ENCODE data around the gene CLMN. TPM values are rescaled to one million over a fixed set of nuclear protein-coding genes. Genes with fewer than 3 reads are reported as not detected.

CLMN gene
- polyA plus RNA-seq, 2 donors, result 1.6 to 2.3 TPM

GRCh38 chr14:95260537-95261361, 59.0 kb downstream of the CLMN start:
- Histone ChIP-seq H3K4me1 (ENCODE audit: control insufficient read depth in 2 of 2, insufficient read depth in 2 of 2, low read length in 1 of 2) (peaks cover under 1 to 15% of the 10 kb centered on the region in 2 donors), H3K27me3 (ENCODE audit: control insufficient read depth in 1 of 2, insufficient read depth in 2 of 2, low read length in 2 of 2) (no peaks in the 10 kb centered on the region), H3K27ac (ENCODE audit: low read depth in 2 of 2, low read length in 1 of 2) (no peak overlapping the region), H3K4me3 (ENCODE audit: low read depth in 1 of 2, low read length in 2 of 2) (no peak overlapping the region), H3K36me3 (ENCODE audit: control insufficient read depth in 2 of 2, insufficient read depth in 2 of 2, low read length in 1 of 2) (no peaks in the 10 kb centered on the region), H3K9me3 (ENCODE audit: control insufficient read depth in 2 of 2, insufficient read depth in 1 of 2, low read depth in 1 of 2, low read length in 1 of 2) (no peaks in the 10 kb centered on the region)
- 65 to 69% methylated on average over 19 of the region's 19 CpGs for WGBS, 2 donors

- H3K4me1 ChIP-seq (ENCODE audit: control insufficient read depth in 2 of 2, insufficient read depth in 2 of 2, low read length in 1 of 2), result peaks cover 0 to 17% of the 10 kb centered on the region in 2 donors
- H3K27me3 ChIP-seq (ENCODE audit: control insufficient read depth in 1 of 2, insufficient read depth in 2 of 2, low read length in 2 of 2), result no peaks in the 10 kb centered on the region
- 48 to 59% methylated on average over 12 of the region's 12 CpGs for WGBS, 2 donors
- no peak overlapping the region for H3K27ac ChIP-seq (ENCODE audit: low read depth in 2 of 2, low read length in 1 of 2)
- H3K4me3 ChIP-seq (ENCODE audit: low read depth in 1 of 2, low read length in 2 of 2), result no peak overlapping the region
- no peaks in the 10 kb centered on the region for H3K36me3 ChIP-seq (ENCODE audit: control insufficient read depth in 2 of 2, insufficient read depth in 2 of 2, low read length in 1 of 2)
- no peaks in the 10 kb centered on the region for H3K9me3 ChIP-seq (ENCODE audit: control insufficient read depth in 2 of 2, insufficient read depth in 1 of 2, low read depth in 1 of 2, low read length in 1 of 2)
These were observed 60.7 kb downstream of the CLMN start for GRCh38 chr14:95258754-95259593.

GRCh38 chr14:95258156-95258555, 61.6 kb downstream of the CLMN start:
- Histone ChIP-seq H3K4me3 (ENCODE audit: low read depth in 1 of 2, low read length in 2 of 2) (no peak overlapping the region), H3K27ac (ENCODE audit: low read depth in 2 of 2, low read length in 1 of 2) (no peak overlapping the region), H3K4me1 (ENCODE audit: control insufficient read depth in 2 of 2, insufficient read depth in 2 of 2, low read length in 1 of 2) (peaks cover 0 to 19% of the 10 kb centered on the region in 2 donors)

GRCh38 chr14:95257521-95257920, 62.2 kb downstream of the CLMN start:
- no peaks in the 10 kb centered on the region for H3K27me3 ChIP-seq (ENCODE audit: control insufficient read depth in 1 of 2, insufficient read depth in 2 of 2, low read length in 2 of 2)
- WGBS, 2 donors, result 89 to 90% methylated on average over 11 of the region's 11 CpGs
- H3K4me3 ChIP-seq (ENCODE audit: low read depth in 1 of 2, low read length in 2 of 2), result no peak overlapping the region
- no peaks in the 10 kb centered on the region for H3K9me3 ChIP-seq (ENCODE audit: control insufficient read depth in 2 of 2, insufficient read depth in 1 of 2, low read depth in 1 of 2, low read length in 1 of 2)
- no peak overlapping the region for H3K27ac ChIP-seq (ENCODE audit: low read depth in 2 of 2, low read length in 1 of 2)
- H3K4me1 ChIP-seq (ENCODE audit: control insufficient read depth in 2 of 2, insufficient read depth in 2 of 2, low read length in 1 of 2), result peaks cover 3 to 18% of the 10 kb centered on the region in 2 donors
- H3K36me3 ChIP-seq (ENCODE audit: control insufficient read depth in 2 of 2, insufficient read depth in 2 of 2, low read length in 1 of 2), result no peaks in the 10 kb centered on the region

More at GRCh38 chr14:95258156-95258555, 61.6 kb downstream of the CLMN start:
- Histone ChIP-seq H3K36me3 (ENCODE audit: control insufficient read depth in 2 of 2, insufficient read depth in 2 of 2, low read length in 1 of 2) (no peaks in the 10 kb centered on the region), H3K9me3 (ENCODE audit: control insufficient read depth in 2 of 2, insufficient read depth in 1 of 2, low read depth in 1 of 2, low read length in 1 of 2) (no peaks in the 10 kb centered on the region), H3K27me3 (ENCODE audit: control insufficient read depth in 1 of 2, insufficient read depth in 2 of 2, low read length in 2 of 2) (no peaks in the 10 kb centered on the region)
- 93 to 94% methylated on average over 2 of the region's 2 CpGs for WGBS, 2 donors

GRCh38 chr14:95256776-95257060, 63.0 kb downstream of the CLMN start:
- no peak overlapping the region for H3K4me3 ChIP-seq (ENCODE audit: low read depth in 1 of 2, low read length in 2 of 2)
- H3K27me3 ChIP-seq (ENCODE audit: control insufficient read depth in 1 of 2, insufficient read depth in 2 of 2, low read length in 2 of 2), result no peaks in the 10 kb centered on the region
- no peaks in the 10 kb centered on the region for H3K36me3 ChIP-seq (ENCODE audit: control insufficient read depth in 2 of 2, insufficient read depth in 2 of 2, low read length in 1 of 2)
- H3K27ac ChIP-seq (ENCODE audit: low read depth in 2 of 2, low read length in 1 of 2), result peak overlapping the region in 1 of 2 donors; percentile 11
- H3K4me1 ChIP-seq (ENCODE audit: control insufficient read depth in 2 of 2, insufficient read depth in 2 of 2, low read length in 1 of 2), result peaks cover 3 to 22% of the 10 kb centered on the region in 2 donors
- 96% methylated on average over 3 of the region's 3 CpGs for WGBS, 2 donors
- no peaks in the 10 kb centered on the region for H3K9me3 ChIP-seq (ENCODE audit: control insufficient read depth in 2 of 2, insufficient read depth in 1 of 2, low read depth in 1 of 2, low read length in 1 of 2)

- peaks cover 3 to 22% of the 10 kb centered on the region in 2 donors for H3K4me1 ChIP-seq (ENCODE audit: control insufficient read depth in 2 of 2, insufficient read depth in 2 of 2, low read length in 1 of 2)
- no peaks in the 10 kb centered on the region for H3K36me3 ChIP-seq (ENCODE audit: control insufficient read depth in 2 of 2, insufficient read depth in 2 of 2, low read length in 1 of 2)
- no peaks in the 10 kb centered on the region for H3K27me3 ChIP-seq (ENCODE audit: control insufficient read depth in 1 of 2, insufficient read depth in 2 of 2, low read length in 2 of 2)
- no peak overlapping the region for H3K4me3 ChIP-seq (ENCODE audit: low read depth in 1 of 2, low read length in 2 of 2)
- H3K27ac ChIP-seq (ENCODE audit: low read depth in 2 of 2, low read length in 1 of 2), result peak overlapping the region; percentile 45 to 89
- no peaks in the 10 kb centered on the region for H3K9me3 ChIP-seq (ENCODE audit: control insufficient read depth in 2 of 2, insufficient read depth in 1 of 2, low read depth in 1 of 2, low read length in 1 of 2)
- 69 to 70% methylated on average over 15 of the region's 15 CpGs for WGBS, 2 donors
These were observed 63.5 kb downstream of the CLMN start for GRCh38 chr14:95256002-95256775.

- peaks cover 3 to 24% of the 10 kb centered on the region in 2 donors for H3K4me1 ChIP-seq (ENCODE audit: control insufficient read depth in 2 of 2, insufficient read depth in 2 of 2, low read length in 1 of 2)
These were observed 64.2 kb downstream of the CLMN start for GRCh38 chr14:95255487-95255886.

GRCh38 chr14:95255013-95255412, 64.7 kb downstream of the CLMN start:
- Histone ChIP-seq H3K27me3 (ENCODE audit: control insufficient read depth in 1 of 2, insufficient read depth in 2 of 2, low read length in 2 of 2) (no peaks in the 10 kb centered on the region), H3K27ac (ENCODE audit: low read depth in 2 of 2, low read length in 1 of 2) (no peak overlapping the region), H3K9me3 (ENCODE audit: control insufficient read depth in 2 of 2, insufficient read depth in 1 of 2, low read depth in 1 of 2, low read length in 1 of 2) (no peaks in the 10 kb centered on the region), H3K4me3 (ENCODE audit: low read depth in 1 of 2, low read length in 2 of 2) (no peak overlapping the region), H3K4me1 (ENCODE audit: control insufficient read depth in 2 of 2, insufficient read depth in 2 of 2, low read length in 1 of 2) (peaks cover 3 to 24% of the 10 kb centered on the region in 2 donors), H3K36me3 (ENCODE audit: control insufficient read depth in 2 of 2, insufficient read depth in 2 of 2, low read length in 1 of 2) (no peaks in the 10 kb centered on the region)
- WGBS, 2 donors, result 81 to 93% methylated on average over 4 of the region's 4 CpGs

More at GRCh38 chr14:95255487-95255886, 64.2 kb downstream of the CLMN start:
- WGBS, 2 donors, result 34 to 38% methylated on average over 6 of the region's 6 CpGs
- Histone ChIP-seq H3K4me3 (ENCODE audit: low read depth in 1 of 2, low read length in 2 of 2) (no peak overlapping the region), H3K36me3 (ENCODE audit: control insufficient read depth in 2 of 2, insufficient read depth in 2 of 2, low read length in 1 of 2) (no peaks in the 10 kb centered on the region), H3K9me3 (ENCODE audit: control insufficient read depth in 2 of 2, insufficient read depth in 1 of 2, low read depth in 1 of 2, low read length in 1 of 2) (no peaks in the 10 kb centered on the region), H3K27ac (ENCODE audit: low read depth in 2 of 2, low read length in 1 of 2) (peak overlapping the region; percentile 45 to 57), H3K27me3 (ENCODE audit: control insufficient read depth in 1 of 2, insufficient read depth in 2 of 2, low read length in 2 of 2) (no peaks in the 10 kb centered on the region)

GRCh38 chr14:95254288-95254687, 65.4 kb downstream of the CLMN start:
- no peak overlapping the region for H3K27ac ChIP-seq (ENCODE audit: low read depth in 2 of 2, low read length in 1 of 2)
- no peak overlapping the region for H3K4me3 ChIP-seq (ENCODE audit: low read depth in 1 of 2, low read length in 2 of 2)
- H3K36me3 ChIP-seq (ENCODE audit: control insufficient read depth in 2 of 2, insufficient read depth in 2 of 2, low read length in 1 of 2), result no peaks in the 10 kb centered on the region
- H3K9me3 ChIP-seq (ENCODE audit: control insufficient read depth in 2 of 2, insufficient read depth in 1 of 2, low read depth in 1 of 2, low read length in 1 of 2), result no peaks in the 10 kb centered on the region
- 72 to 77% methylated on average over 10 of the region's 10 CpGs for WGBS, 2 donors
- H3K27me3 ChIP-seq (ENCODE audit: control insufficient read depth in 1 of 2, insufficient read depth in 2 of 2, low read length in 2 of 2), result no peaks in the 10 kb centered on the region
- H3K4me1 ChIP-seq (ENCODE audit: control insufficient read depth in 2 of 2, insufficient read depth in 2 of 2, low read length in 1 of 2), result peaks cover 3 to 26% of the 10 kb centered on the region in 2 donors

Measured in esophagus (tissue), 2 donors.